ENCODE results near the gene EMB. TPM values are rescaled to one million over a fixed set of nuclear protein-coding genes. Genes with fewer than 3 reads are reported as not detected.
"Not testable (repeated sequence)": the region's sequence is repeated elsewhere in the genome, so short reads cannot be mapped to it uniquely, and the experiment has no call there.

Gene EMB
- total RNA-seq, 1 donor from 2014 or later: 29.5 TPM

DNA sequence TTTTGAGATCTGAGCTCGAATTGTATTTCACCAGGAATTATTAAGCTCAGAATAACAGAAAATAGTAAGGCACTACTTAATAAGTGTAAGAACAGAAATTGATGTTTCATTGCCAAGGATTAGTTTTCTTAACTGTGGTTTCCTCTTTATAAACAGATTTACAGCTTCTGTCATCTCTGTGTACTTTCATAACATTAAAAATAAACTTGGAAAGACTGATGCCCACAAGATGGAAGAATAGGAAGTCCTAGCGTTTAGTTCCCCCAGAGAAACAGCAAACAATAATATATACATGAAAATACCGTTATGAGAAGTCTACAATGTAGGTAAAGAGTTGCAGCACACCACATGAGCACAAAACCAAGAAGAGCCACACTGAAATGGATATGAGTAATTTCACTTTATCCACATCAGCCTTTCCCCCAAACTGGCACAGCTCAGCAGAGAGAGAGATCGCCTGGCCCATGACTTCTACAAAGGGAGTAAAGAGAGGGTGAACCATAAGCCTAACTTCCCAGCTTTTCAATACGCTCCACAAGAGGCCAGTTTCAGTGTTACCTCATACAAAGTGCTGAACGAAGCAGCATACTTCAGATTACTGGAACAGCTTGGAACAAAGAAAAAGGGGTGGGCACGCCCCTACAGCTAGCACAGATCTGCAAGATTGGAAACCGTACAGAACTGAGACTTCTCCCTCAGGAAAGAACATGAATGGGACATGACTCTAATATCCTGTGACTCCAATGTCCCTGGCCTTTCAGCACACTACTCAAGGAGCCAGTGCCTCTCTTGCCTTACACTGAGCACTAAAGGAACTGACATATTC is 75.4 kb downstream of the EMB start:
- H3K27me3 Mint-ChIP-seq: no peaks in the 10 kb centered on the region
- no peaks in the 10 kb centered on the region for H3K4me1 Mint-ChIP-seq (ENCODE audit: low read depth)
- TF ChIP-seq, protein P1, sequence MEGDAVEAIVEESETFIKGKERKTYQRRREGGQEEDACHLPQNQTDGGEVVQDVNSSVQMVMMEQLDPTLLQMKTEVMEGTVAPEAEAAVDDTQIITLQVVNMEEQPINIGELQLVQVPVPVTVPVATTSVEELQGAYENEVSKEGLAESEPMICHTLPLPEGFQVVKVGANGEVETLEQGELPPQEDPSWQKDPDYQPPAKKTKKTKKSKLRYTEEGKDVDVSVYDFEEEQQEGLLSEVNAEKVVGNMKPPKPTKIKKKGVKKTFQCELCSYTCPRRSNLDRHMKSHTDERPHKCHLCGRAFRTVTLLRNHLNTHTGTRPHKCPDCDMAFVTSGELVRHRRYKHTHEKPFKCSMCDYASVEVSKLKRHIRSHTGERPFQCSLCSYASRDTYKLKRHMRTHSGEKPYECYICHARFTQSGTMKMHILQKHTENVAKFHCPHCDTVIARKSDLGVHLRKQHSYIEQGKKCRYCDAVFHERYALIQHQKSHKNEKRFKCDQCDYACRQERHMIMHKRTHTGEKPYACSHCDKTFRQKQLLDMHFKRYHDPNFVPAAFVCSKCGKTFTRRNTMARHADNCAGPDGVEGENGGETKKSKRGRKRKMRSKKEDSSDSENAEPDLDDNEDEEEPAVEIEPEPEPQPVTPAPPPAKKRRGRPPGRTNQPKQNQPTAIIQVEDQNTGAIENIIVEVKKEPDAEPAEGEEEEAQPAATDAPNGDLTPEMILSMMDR (IDR thresholded peaks at IDR 0.05; ENCODE audit: unreplicated experiment): no peak
- peaks cover 65% of the 10 kb centered on the region for H3K9me3 Mint-ChIP-seq (ENCODE audit: low read depth)
- DNase-seq (ENCODE audit: low spot score, unreplicated experiment): no peak
- H3K36me3 Mint-ChIP-seq (ENCODE audit: insufficient read depth): peaks cover 6% of the 10 kb centered on the region
- H3K4me3 Mint-ChIP-seq (ENCODE audit: low read depth): no peak overlapping the region
- no peak overlapping the region for H3K27ac Mint-ChIP-seq

DNA sequence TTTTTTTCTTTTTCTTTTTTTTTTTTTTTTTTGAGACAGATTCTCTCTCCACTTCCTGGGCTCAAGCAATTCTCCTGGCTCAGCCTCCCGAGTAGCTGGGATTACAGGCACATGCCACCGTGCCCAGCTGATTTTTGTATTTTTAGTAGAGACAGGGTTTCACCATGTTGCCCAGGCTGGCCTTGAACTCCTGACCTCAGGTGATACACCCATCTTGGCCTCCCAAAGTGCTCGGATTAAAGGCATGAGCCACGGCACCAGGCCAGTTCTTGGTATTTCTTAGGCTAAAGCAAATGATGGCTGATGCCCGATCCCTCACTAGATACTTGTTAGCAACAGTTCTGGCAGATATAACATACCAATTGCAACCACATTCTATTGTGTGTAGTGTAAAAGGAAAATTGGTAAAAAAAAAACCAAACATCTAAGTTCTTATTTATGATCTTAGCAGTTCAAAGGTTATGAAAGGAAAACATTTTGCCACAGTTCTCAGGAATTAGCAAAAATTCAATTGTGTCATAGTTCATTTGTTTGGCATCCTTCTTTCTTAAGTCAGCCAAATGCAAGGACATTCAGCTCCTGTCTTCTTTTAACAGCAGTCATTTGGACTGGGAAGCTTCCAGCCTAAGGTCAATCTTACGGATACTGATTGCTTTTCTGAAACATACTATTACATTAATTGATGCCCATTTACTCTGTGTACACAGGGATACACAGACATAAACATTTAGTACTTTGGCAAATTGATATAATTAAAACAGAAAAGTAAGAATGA is 76.4 kb downstream of the EMB start:
- H3K36me3 Mint-ChIP-seq (ENCODE audit: insufficient read depth); DNase-seq (ENCODE audit: low spot score, unreplicated experiment); H3K27me3 Mint-ChIP-seq; H3K4me3 Mint-ChIP-seq (ENCODE audit: low read depth); H3K4me1 Mint-ChIP-seq (ENCODE audit: low read depth); H3K27ac Mint-ChIP-seq: not testable (repeated sequence)
- peaks cover 67% of the 10 kb centered on the region for H3K9me3 Mint-ChIP-seq (ENCODE audit: low read depth)

DNA sequence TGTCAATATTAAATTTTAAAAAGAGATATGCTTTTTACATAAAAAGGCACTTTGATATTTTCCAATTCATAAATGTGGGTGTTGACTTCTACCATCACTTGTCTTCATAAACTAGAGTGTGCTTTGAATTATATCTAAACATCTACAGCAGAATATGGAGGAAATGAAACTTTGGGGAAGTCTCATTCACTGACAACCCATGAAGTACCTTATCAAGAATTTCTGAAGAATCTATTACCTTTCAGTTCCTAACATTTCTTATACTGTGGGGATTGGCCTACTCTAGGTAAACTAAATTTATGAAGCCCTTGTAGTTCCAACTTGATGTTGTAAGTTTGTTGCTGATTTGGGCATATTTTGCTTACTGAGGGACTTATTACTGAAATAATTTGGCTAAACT is 81.9 kb downstream of the EMB start:
- no peaks in the 10 kb centered on the region for H3K27me3 Mint-ChIP-seq
- no peaks in the 10 kb centered on the region for H3K36me3 Mint-ChIP-seq (ENCODE audit: insufficient read depth)
- peaks cover 65% of the 10 kb centered on the region for H3K9me3 Mint-ChIP-seq (ENCODE audit: low read depth)
- DNase-seq (ENCODE audit: low spot score, unreplicated experiment): no peak
- TF ChIP-seq, protein P1 (IDR thresholded peaks at IDR 0.05; ENCODE audit: unreplicated experiment): no peak
- H3K4me3 Mint-ChIP-seq (ENCODE audit: low read depth): no peak overlapping the region
- no peak overlapping the region for H3K27ac Mint-ChIP-seq
- no peaks in the 10 kb centered on the region for H3K4me1 Mint-ChIP-seq (ENCODE audit: low read depth)

DNA sequence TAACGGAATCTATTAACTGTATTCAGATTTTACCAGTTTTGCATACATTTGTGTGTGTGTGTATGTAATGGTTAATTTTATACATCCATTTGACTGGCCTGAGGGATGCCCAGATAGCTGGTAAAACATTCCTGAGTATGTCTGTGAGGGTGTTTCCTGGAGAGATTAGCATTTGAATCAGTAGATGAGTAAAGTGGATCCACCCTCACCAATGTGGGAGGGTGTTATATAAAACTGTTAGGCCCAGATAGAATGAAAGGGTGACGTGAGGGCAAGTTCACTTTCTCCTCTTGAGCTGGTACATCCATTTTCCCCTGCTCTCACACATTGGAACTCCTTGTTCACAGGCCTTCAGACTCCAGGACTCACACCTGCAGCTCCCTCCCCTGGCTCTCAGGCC is 88.7 kb downstream of the EMB start:
- H3K9me3 Mint-ChIP-seq (ENCODE audit: low read depth): peaks cover 54% of the 10 kb centered on the region
- H3K4me3 Mint-ChIP-seq (ENCODE audit: low read depth): no peak overlapping the region
- no peaks in the 10 kb centered on the region for H3K36me3 Mint-ChIP-seq (ENCODE audit: insufficient read depth)
- no peak for DNase-seq (ENCODE audit: low spot score, unreplicated experiment)
- H3K27ac Mint-ChIP-seq: no peak overlapping the region
- TF ChIP-seq, protein P1 (IDR thresholded peaks at IDR 0.05; ENCODE audit: unreplicated experiment): no peak
- H3K4me1 Mint-ChIP-seq (ENCODE audit: low read depth): no peaks in the 10 kb centered on the region
- no peaks in the 10 kb centered on the region for H3K27me3 Mint-ChIP-seq

Other genes with a start within 250 kb of the EMB start
- 24.1 and 26.7 TPM in 2 replicates for gene PARP8, start 225.3 kb upstream of the EMB start, total RNA-seq

Measured in progenitor cell of endocrine pancreas (in vitro differentiated cells).